WI38 (cell line): ENCODE results near the gene NECAP2.
"Not testable (repeated sequence)": the region's sequence is repeated elsewhere in the genome, so short reads cannot be mapped to it uniquely, and the experiment has no call there.

ENCODE experiments used
- H3K4me3 ChIP-seq: 2 replicates; pipeline ENCODE4 v1.5.1; 2011; ENCODE audit warnings: low read depth, mild to moderate bottlenecking, control low read depth, low read length
- CTCF ChIP-seq: IDR thresholded peaks from 2 replicates; pipeline ENCODE4 v1.5.1; 2012; ENCODE audit warnings: low read depth, mild to moderate bottlenecking, control low read depth, low read length

NECAP2 gene

GRCh38 chr1:16459352-16459925 is 18.9 kb downstream of the NECAP2 start:
- no peak overlapping the region for H3K4me3 ChIP-seq
- no peak for TF ChIP-seq CTCF

GRCh38 chr1:16461681-16462080 is 21.2 kb downstream of the NECAP2 start:
- H3K4me3 ChIP-seq = no peak overlapping the region
- TF ChIP-seq CTCF = no peak

DNA sequence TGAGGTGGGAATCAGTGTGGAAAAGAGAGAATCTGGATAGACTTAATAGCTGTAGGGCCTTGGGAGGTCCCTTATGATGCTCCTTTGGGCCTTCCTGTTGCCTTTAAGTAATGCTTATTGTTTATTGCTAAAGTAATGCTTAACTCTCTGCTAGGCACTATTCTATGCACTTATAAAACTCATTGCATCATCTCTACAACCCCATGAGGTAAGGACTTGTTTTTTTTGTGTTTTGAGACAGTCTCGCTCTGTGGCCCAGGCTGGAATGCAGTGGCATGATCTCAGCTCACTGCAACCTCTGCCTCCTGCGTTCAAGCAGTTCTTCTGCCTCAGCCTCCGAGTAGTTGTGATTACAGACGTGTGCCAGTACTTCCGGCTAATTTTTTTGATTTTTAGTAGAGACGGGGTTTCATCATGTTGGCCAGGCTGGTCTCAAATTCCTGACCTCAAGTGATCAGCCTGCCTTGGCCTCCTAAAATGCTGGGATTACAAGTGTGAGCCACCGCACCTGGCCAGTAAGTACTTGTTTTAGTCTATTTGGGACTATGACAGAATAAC is 22.3 kb downstream of the NECAP2 start:
- no peak overlapping the region for H3K4me3 ChIP-seq
- TF ChIP-seq CTCF = no peak

- no peak overlapping the region for H3K4me3 ChIP-seq
- TF ChIP-seq CTCF = no peak
Measured at GRCh38 chr1:16464917-16465625, 24.5 kb downstream of the NECAP2 start.

- no peak overlapping the region for H3K4me3 ChIP-seq
- TF ChIP-seq CTCF = no peak
Measured at GRCh38 chr1:16468558-16468957, 28.0 kb downstream of the NECAP2 start.

DNA sequence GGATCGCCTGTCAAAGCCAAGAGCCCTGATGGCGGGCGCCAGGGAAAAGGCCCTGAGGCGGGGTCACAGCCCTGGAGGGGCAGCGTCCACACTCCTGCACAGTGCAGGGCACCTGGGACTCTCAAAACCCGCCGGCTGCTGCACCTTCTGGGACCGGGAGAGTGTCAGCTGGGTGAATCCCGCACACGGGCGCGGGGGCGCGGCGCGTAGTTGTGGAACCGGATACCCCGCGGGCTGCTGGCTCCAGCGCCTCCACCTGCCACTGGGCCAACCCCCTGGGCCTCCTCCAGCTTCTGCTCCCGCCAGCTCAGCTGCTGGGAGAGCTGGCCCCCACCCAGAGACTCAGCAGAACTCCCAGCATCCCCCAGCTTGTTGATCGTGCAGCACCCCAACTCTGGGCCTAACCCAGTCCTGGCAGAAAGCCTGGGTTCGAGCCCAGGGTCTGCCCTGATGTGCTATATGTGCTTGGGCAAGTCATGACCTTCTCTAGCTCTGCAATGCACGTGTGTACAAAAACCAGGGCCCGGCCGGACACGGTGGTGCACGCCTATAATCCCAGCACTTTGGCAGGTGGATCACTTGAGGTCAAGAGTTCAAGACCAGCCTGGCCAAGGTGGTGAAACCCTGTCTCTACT is 33.8 kb downstream of the NECAP2 start:
- H3K4me3 ChIP-seq = no peak overlapping the region
- no peak for TF ChIP-seq CTCF

DNA sequence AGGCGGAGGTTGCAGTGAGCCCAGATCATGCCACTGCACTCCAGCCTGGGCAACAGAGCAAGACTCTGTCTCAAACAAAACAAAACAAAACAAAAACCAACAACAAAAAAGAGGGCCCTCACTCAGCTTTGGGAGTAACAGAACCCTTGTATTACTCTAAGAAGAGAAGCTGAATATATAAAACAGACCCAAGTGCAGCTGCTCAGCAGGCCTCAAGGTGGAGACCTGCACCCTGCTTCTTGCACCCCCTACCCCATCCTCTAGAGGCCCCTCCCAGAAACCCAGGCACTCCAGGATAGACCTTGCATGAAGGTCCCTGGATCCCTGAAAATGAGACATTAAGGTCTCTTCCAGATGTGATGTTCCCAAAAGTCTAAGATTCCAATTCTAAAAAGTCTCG is 34.4 kb downstream of the NECAP2 start:
- H3K4me3 ChIP-seq = not testable (repeated sequence)

DNA sequence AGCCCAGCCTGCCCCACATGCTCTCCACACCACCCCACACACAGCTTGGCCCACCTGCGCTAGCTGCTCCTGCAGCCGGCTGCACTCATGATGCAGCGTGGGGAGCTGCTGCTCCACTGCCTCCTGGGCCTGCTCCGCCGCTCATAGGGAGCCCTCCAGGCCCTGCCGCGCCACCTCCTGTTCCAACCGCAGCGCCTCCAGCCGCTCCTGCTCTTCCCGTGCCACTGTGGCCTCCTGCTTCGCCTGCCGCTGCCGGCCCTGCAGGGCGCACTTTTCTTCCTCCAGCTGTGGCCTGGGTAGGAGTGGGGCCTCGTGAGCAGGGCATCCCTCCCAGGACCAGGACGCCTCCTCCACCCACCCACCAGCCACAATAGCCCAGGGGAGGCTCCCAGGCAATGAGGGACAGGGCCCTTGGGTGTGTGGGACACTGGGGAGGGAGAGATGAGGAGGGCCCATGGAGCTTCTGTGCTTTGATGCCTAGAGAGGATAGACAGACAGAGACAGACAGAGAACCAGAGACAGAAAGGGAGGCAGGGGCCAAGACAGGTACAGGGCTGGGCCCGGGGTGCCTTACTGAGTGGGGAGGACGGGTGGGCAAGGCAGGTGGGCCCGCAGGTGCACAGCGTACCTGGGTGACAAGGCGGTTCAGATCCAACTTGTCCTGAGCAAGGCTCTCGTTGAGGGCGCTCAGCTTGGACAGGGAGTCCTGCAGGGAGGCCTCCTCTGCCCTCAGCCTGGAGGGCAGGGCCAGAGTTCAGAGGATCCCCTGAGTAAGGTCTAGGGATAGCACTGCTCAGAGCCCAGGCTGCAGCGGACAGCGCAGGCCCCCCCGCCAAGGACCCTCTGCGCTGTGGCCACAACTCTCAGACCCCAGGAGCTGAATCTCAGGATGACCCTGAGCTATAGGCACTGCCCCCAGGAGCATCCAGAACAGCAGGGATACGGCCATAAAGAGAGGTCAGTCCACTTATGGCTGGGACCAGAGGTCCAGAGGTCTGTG is 35.5 kb downstream of the NECAP2 start:
- H3K4me3 ChIP-seq = not testable (repeated sequence)
